SU-DHL-6 (cell line): ENCODE data around the gene ABL2.

ENCODE experiments used
- EZH2phosphoT487 ChIP-seq: fragments of 200-600 bp; sonication (generic), shearing (Covaris generic); conservative IDR thresholded peaks from 2 replicates; pipeline ENCODE4 v1.6.1; 2018; ENCODE audit warnings: mild to moderate bottlenecking, antibody characterized with exemption, low read length, moderate library complexity, mixed read lengths
- TF ChIP-seq, protein P1 (sequence below): fragments of 200-600 bp; sonication (generic); IDR thresholded peaks from one replicate; pipeline ENCODE4 v1.5.1; 2017; ENCODE audit warnings: antibody characterized with exemption, mild to moderate bottlenecking, low read length, moderate library complexity; ENCODE audit not compliant: insufficient read depth, poor library complexity, severe bottlenecking

DNA sequence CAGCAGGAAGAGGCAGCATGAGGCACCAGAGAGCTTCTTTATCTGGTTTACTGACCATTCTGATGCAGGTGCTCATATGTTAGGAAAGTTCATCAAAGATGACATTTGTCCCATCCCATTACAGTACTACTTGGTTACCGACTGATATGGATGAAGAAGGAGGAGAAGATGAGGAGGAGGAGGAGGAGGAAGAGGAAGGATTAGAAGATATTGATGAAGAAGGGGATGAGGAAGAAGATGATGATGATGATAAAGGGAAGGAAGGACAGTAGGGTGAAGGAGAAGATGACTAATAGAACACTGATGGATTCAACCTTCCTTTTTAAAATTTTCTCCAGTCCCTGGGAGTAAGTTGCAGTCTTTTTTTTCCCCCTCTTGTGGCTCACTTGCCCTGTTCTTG is 45.1 kb downstream of the ABL2 start:
- TF ChIP-seq EZH2phosphoT487 = no peak
- TF ChIP-seq, protein P1, sequence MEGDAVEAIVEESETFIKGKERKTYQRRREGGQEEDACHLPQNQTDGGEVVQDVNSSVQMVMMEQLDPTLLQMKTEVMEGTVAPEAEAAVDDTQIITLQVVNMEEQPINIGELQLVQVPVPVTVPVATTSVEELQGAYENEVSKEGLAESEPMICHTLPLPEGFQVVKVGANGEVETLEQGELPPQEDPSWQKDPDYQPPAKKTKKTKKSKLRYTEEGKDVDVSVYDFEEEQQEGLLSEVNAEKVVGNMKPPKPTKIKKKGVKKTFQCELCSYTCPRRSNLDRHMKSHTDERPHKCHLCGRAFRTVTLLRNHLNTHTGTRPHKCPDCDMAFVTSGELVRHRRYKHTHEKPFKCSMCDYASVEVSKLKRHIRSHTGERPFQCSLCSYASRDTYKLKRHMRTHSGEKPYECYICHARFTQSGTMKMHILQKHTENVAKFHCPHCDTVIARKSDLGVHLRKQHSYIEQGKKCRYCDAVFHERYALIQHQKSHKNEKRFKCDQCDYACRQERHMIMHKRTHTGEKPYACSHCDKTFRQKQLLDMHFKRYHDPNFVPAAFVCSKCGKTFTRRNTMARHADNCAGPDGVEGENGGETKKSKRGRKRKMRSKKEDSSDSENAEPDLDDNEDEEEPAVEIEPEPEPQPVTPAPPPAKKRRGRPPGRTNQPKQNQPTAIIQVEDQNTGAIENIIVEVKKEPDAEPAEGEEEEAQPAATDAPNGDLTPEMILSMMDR = no peak
